Ishikawa (cell line): ENCODE data around the gene KRI1.

ENCODE experiments used
- CEBPB ChIP-seq: IDR thresholded peaks from 2 replicates; pipeline ENCODE4 v1.6.1; 2012
- CREB1 ChIP-seq: IDR thresholded peaks from 2 replicates; pipeline ENCODE4 v1.6.1; 2012; ENCODE audit warnings: low read depth
- EP300 ChIP-seq: IDR thresholded peaks from 2 replicates; pipeline ENCODE4 v1.6.1; 2012; ENCODE audit warnings: borderline replicate concordance
- FOXM1 ChIP-seq: IDR thresholded peaks from 2 replicates; pipeline ENCODE4 v1.6.1; 2012; ENCODE audit warnings: low read depth, borderline replicate concordance
- TAF1 ChIP-seq: IDR thresholded peaks from 2 replicates; pipeline ENCODE4 v1.6.1; 2012; ENCODE audit warnings: low read depth, mild to moderate bottlenecking
- YY1 ChIP-seq: IDR thresholded peaks from 2 replicates; pipeline ENCODE4 v1.6.1; 2012; ENCODE audit warnings: low read depth
- TF ChIP-seq, protein P1 (sequence below): IDR thresholded peaks from 2 replicates; pipeline ENCODE4 v1.6.1; 2012; ENCODE audit warnings: low read depth, mild to moderate bottlenecking

- TF ChIP-seq EP300 (no peak), CREB1 (no peak), FOXM1 (no peak), YY1 (no peak), TAF1 (no peak), CEBPB (no peak)
- TF ChIP-seq, protein P1, sequence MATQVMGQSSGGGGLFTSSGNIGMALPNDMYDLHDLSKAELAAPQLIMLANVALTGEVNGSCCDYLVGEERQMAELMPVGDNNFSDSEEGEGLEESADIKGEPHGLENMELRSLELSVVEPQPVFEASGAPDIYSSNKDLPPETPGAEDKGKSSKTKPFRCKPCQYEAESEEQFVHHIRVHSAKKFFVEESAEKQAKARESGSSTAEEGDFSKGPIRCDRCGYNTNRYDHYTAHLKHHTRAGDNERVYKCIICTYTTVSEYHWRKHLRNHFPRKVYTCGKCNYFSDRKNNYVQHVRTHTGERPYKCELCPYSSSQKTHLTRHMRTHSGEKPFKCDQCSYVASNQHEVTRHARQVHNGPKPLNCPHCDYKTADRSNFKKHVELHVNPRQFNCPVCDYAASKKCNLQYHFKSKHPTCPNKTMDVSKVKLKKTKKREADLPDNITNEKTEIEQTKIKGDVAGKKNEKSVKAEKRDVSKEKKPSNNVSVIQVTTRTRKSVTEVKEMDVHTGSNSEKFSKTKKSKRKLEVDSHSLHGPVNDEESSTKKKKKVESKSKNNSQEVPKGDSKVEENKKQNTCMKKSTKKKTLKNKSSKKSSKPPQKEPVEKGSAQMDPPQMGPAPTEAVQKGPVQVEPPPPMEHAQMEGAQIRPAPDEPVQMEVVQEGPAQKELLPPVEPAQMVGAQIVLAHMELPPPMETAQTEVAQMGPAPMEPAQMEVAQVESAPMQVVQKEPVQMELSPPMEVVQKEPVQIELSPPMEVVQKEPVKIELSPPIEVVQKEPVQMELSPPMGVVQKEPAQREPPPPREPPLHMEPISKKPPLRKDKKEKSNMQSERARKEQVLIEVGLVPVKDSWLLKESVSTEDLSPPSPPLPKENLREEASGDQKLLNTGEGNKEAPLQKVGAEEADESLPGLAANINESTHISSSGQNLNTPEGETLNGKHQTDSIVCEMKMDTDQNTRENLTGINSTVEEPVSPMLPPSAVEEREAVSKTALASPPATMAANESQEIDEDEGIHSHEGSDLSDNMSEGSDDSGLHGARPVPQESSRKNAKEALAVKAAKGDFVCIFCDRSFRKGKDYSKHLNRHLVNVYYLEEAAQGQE, result no peak
Observed at GRCh38 chr19:10550336-10550735, 15.5 kb downstream of the KRI1 start.
